GM23338 (cell line): ENCODE results near the gene DMRTB1.

Experiments
- EZH2phosphoT487 ChIP-seq: fragments of 200-600 bp; sonication (generic); IDR thresholded peaks from one replicate; pipeline ENCODE4 v1.8.1; 2018; ENCODE audit warnings: antibody characterized with exemption; ENCODE audit not compliant: unreplicated experiment
- POLR2AphosphoS5 ChIP-seq: IDR thresholded peaks from 2 replicates; pipeline ENCODE4 v1.6.1; 2016; ENCODE audit warnings: antibody characterized with exemption, low read depth
- TF ChIP-seq, protein P1 (sequence below), 2 experiments: fragments of 200-600 bp in 1 of 2; sonication (generic) in 1 of 2; conservative IDR thresholded peaks; 2 replicates each; pipeline versions ENCODE4 v1.5.1 to v1.6.1; 2016 to 2017; ENCODE audit warnings: antibody characterized with exemption in 2 of 2, low read depth in 2 of 2, mild to moderate bottlenecking in 2 of 2, moderate library complexity in 1 of 2

DNA sequence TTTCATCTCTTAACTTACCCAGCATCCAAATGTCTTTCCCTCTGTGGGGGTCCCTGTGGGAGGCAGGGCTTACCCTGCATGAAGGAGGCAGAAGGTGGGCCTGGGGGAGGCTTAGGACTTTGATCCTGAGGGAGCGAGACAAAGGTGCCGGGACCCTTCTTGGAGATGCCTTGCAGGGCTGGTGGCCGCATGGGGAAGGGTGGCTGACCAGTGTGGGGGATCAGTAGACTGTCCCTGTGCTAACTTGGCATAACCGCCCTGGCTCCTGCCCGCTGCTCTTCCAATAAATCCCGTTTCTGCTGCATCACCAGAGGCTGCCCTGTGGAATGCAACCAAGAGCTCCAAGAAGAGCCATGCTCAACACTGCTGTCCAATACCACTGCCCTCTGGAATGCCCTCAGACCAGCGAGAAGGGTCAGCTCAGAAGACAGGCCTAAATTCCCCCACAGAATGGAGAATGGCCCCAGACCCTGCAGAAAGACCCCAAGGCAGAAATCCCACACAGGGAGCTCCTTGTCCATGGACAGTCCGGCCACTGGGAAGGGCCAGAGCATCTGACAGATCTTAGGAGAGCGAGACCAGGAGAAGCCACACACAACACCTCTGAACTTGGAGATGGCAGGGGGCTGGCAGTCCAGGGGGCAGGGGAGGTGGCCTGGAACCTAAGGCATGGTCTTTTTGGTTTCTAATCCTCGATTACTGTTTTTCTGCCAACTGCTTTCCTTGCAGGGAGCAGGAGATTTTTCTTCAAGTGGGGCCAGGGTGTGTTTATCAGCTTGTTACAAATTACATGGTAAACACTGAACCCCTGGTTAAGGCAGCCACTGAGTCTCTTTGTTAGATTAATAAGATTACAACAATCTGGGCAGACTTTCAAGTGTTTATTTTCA is 46.7 kb upstream of the DMRTB1 start:
- TF ChIP-seq, protein P1, sequence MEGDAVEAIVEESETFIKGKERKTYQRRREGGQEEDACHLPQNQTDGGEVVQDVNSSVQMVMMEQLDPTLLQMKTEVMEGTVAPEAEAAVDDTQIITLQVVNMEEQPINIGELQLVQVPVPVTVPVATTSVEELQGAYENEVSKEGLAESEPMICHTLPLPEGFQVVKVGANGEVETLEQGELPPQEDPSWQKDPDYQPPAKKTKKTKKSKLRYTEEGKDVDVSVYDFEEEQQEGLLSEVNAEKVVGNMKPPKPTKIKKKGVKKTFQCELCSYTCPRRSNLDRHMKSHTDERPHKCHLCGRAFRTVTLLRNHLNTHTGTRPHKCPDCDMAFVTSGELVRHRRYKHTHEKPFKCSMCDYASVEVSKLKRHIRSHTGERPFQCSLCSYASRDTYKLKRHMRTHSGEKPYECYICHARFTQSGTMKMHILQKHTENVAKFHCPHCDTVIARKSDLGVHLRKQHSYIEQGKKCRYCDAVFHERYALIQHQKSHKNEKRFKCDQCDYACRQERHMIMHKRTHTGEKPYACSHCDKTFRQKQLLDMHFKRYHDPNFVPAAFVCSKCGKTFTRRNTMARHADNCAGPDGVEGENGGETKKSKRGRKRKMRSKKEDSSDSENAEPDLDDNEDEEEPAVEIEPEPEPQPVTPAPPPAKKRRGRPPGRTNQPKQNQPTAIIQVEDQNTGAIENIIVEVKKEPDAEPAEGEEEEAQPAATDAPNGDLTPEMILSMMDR (conservative IDR thresholded peaks at IDR 0.05; ENCODE audit: low read depth in 2 of 2) = no peak
- no peak for TF ChIP-seq POLR2AphosphoS5
- TF ChIP-seq EZH2phosphoT487 = no peak
